Loucy (cell line): ENCODE measurements around the gene SAMMSON.

Source experiments
- H2AFZ ChIP-seq: fragments of 200-600 bp; sonication (generic); 2 replicates; pipeline ENCODE4 v1.6.0; 2016; ENCODE audit warnings: antibody characterized with exemption, mild to moderate bottlenecking, low read length, moderate library complexity
- H3F3A ChIP-seq: fragments of 200-600 bp; 2 replicates; pipeline ENCODE4 v1.6.0; 2016; ENCODE audit warnings: antibody characterized with exemption, low read depth, mild to moderate bottlenecking
- H3K27me3 ChIP-seq: fragments of 200-600 bp; sonication (generic); 2 replicates; pipeline ENCODE4 v1.6.1; 2014; ENCODE audit warnings: low read length, mild to moderate bottlenecking; ENCODE audit not compliant: insufficient read depth, poor library complexity, severe bottlenecking
- H3K36me3 ChIP-seq: fragments of 200-600 bp; sonication (generic); 2 replicates; pipeline ENCODE4 v1.6.1; 2016; ENCODE audit warnings: low read length; ENCODE audit not compliant: insufficient read depth
- H3K4me1 ChIP-seq: fragments of 200-600 bp; sonication (generic); 2 replicates; pipeline ENCODE4 v1.5.1; 2014; ENCODE audit warnings: low read length, mild to moderate bottlenecking; ENCODE audit not compliant: insufficient read depth, poor library complexity, severe bottlenecking
- H3K4me2 ChIP-seq: fragments of 200-600 bp; sonication (generic); 2 replicates; pipeline ENCODE4 v1.6.0; 2014; ENCODE audit warnings: antibody characterized with exemption, low read length, low read depth, mild to moderate bottlenecking; ENCODE audit not compliant: poor library complexity, severe bottlenecking
- H3K4me3 ChIP-seq: fragments of 200-600 bp; sonication (generic); 2 replicates; pipeline ENCODE4 v1.5.1; 2014; ENCODE audit warnings: low read length, mild to moderate bottlenecking, mixed read lengths; ENCODE audit not compliant: poor library complexity, severe bottlenecking
- H3K79me2 ChIP-seq: fragments of 200-600 bp; sonication (generic); 2 replicates; pipeline ENCODE4 v1.6.1; 2014; ENCODE audit warnings: low read length; ENCODE audit not compliant: insufficient read depth
- H3K9ac ChIP-seq: fragments of 200-600 bp; sonication (generic); 2 replicates; pipeline ENCODE4 v1.6.0; 2014; ENCODE audit warnings: mild to moderate bottlenecking, low read depth, low read length, moderate library complexity; ENCODE audit not compliant: poor library complexity, severe bottlenecking
- H3K9me2 ChIP-seq: fragments of 200-600 bp; sonication (generic); replicated peaks from 2 replicates; pipeline ENCODE4 v1.6.1; 2016; ENCODE audit warnings: low read depth, low read length, mixed read lengths
- H3K9me3 ChIP-seq: fragments of 200-600 bp; sonication (generic); 2 replicates; pipeline ENCODE4 v1.6.1; 2014; ENCODE audit warnings: mild to moderate bottlenecking, antibody characterized with exemption, low read length, low read depth; ENCODE audit not compliant: insufficient read depth
- H4K20me1 ChIP-seq: fragments of 200-600 bp; sonication (generic); 2 replicates; pipeline ENCODE4 v1.6.0; 2014; ENCODE audit warnings: antibody characterized with exemption, low read length, mild to moderate bottlenecking; ENCODE audit not compliant: insufficient read depth, poor library complexity, severe bottlenecking
- CTCF ChIP-seq: fragments of 200-600 bp; sonication (generic); conservative IDR thresholded peaks from 2 replicates; pipeline ENCODE4 v1.5.1; 2014; ENCODE audit warnings: mild to moderate bottlenecking, antibody characterized with exemption, low read length
- EZH2phosphoT487 ChIP-seq: fragments of 200-600 bp; IDR thresholded peaks from 2 replicates; pipeline ENCODE4 v1.6.1; 2018; ENCODE audit warnings: antibody characterized with exemption, mild to moderate bottlenecking, moderate library complexity, borderline replicate concordance

Gene SAMMSON

GRCh38 chr3:70065696-70066253 lies 66.2 kb downstream of the SAMMSON start:
- Histone ChIP-seq H3K79me2 (no peaks in the 10 kb centered on the region), H3K36me3 (no peaks in the 10 kb centered on the region), H3K4me2 (no peak overlapping the region), H3K27me3 (no peaks in the 10 kb centered on the region), H3K4me1 (no peaks in the 10 kb centered on the region), H4K20me1 (no peaks in the 10 kb centered on the region), H3K9me3 (no peaks in the 10 kb centered on the region), H3K4me3 (no peak overlapping the region), H3K9ac (no peak overlapping the region), H3F3A (no peaks in the 10 kb centered on the region), H3K9me2 (no peaks in the 10 kb centered on the region), H2AFZ (no peak overlapping the region)
- peak; percentile 50 for TF ChIP-seq CTCF
- TF ChIP-seq EZH2phosphoT487, result no peak

- Histone ChIP-seq H3K27me3 (no peaks in the 10 kb centered on the region), H3K9me3 (no peaks in the 10 kb centered on the region), H3K79me2 (no peaks in the 10 kb centered on the region), H4K20me1 (no peaks in the 10 kb centered on the region), H3K36me3 (no peaks in the 10 kb centered on the region), H3K9me2 (no peaks in the 10 kb centered on the region), H3F3A (no peaks in the 10 kb centered on the region), H2AFZ (no peak overlapping the region), H3K4me2 (no peak overlapping the region), H3K4me1 (no peaks in the 10 kb centered on the region), H3K4me3 (no peak overlapping the region), H3K9ac (no peak overlapping the region)
- TF ChIP-seq EZH2phosphoT487 (no peak), CTCF (no peak)
Measured at GRCh38 chr3:70067860-70068521, 68.5 kb downstream of the SAMMSON start.

GRCh38 chr3:70069557-70069956 lies 70.0 kb downstream of the SAMMSON start:
- Histone ChIP-seq H3K27me3 (no peaks in the 10 kb centered on the region), H3K9ac (no peak overlapping the region), H3K4me3 (no peak overlapping the region), H4K20me1 (no peaks in the 10 kb centered on the region), H2AFZ (no peak overlapping the region), H3K4me1 (no peaks in the 10 kb centered on the region), H3K4me2 (no peak overlapping the region), H3K79me2 (no peaks in the 10 kb centered on the region), H3K36me3 (no peaks in the 10 kb centered on the region), H3K9me3 (no peaks in the 10 kb centered on the region), H3F3A (no peaks in the 10 kb centered on the region), H3K9me2 (no peaks in the 10 kb centered on the region)
- TF ChIP-seq CTCF, result no peak
- no peak for TF ChIP-seq EZH2phosphoT487
